ENCODE measurements around the gene OTULIN.

DNA sequence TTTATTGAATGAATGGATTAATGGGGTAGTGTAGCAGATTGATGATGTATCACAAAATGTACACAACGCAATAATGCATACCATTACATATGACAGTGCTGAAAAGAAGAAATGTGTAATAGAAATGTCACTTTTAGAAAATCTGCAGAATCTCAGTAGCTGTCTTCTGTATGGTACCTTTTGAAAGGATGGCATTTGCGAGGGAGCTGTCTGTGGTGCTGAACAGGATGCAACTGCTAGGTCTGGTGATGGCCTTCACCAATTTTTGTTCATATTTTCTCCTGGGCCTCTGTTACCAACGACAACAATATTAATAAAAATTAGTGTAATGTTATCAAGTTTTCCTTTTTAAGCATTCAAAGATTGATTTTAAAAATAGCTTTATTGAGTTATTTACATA, 36.2 kb upstream of the OTULIN start:
- TF ChIP-seq, protein P1, sequence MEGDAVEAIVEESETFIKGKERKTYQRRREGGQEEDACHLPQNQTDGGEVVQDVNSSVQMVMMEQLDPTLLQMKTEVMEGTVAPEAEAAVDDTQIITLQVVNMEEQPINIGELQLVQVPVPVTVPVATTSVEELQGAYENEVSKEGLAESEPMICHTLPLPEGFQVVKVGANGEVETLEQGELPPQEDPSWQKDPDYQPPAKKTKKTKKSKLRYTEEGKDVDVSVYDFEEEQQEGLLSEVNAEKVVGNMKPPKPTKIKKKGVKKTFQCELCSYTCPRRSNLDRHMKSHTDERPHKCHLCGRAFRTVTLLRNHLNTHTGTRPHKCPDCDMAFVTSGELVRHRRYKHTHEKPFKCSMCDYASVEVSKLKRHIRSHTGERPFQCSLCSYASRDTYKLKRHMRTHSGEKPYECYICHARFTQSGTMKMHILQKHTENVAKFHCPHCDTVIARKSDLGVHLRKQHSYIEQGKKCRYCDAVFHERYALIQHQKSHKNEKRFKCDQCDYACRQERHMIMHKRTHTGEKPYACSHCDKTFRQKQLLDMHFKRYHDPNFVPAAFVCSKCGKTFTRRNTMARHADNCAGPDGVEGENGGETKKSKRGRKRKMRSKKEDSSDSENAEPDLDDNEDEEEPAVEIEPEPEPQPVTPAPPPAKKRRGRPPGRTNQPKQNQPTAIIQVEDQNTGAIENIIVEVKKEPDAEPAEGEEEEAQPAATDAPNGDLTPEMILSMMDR (IDR thresholded peaks at IDR 0.05; ENCODE audit: low read depth, low read length, poor library complexity, severe bottlenecking): no peak
- TF ChIP-seq EZH2phosphoT487 (IDR thresholded peaks at IDR 0.05; ENCODE audit: borderline replicate concordance, low read length): no peak

Measured in DOHH2 (cell line).